Measurements from ENCODE around the gene AHRR. TPM values are rescaled to one million over a fixed set of nuclear protein-coding genes. Genes with fewer than 3 reads are reported as not detected.
"Not testable (repeated sequence)": the region's sequence is repeated elsewhere in the genome, so short reads cannot be mapped to it uniquely, and the experiment has no call there.

AHRR gene
- total RNA-seq, 1 donor from 2014 or later: not detected

DNA sequence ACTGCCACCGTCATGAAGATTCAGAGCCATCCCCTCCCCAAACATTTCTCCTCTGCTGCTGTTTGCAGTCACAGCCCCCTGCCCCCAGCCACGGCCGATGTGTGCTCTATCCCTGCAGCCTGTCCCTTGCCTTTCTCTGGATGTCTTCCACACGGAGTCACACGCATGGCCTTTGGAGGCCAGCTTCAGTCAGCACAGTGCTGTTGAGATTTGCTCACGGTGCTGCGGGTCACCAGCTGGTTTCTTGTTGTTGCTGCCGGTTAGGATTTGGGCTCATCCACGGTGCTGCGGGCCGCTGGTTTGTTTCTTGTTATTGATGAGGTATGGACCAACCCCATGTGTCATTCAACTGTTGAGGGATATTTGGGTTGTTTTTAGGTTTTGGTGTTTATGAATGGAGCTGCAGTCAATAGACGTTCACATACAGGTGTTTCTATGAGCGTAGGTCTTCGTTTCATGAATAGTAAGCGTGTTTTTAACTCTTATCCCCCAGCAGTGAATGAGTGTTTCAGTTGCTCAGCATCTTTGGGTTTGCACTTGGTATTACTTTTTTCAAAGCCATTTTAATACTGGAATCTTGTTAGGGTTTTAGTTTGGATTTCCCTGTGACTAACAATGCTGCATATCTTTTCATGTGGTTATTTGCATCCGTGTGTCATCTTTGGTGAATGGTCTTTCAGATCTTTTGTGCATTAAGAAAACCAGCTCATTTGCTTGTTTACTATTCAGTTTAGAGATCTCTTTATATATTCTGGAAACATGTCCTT is 57.6 kb downstream of the AHRR start:
- no peaks in the 10 kb centered on the region for H3K36me3 ChIP-seq
- DNase-seq (ENCODE audit: low spot score in 2 of 2): peak in 1 of 2 donors; percentile 45
- no peaks in the 10 kb centered on the region for H3K27me3 ChIP-seq
- H3K27ac ChIP-seq: no peak overlapping the region
- no peaks in the 10 kb centered on the region for H3K4me1 ChIP-seq
- H3K4me3 ChIP-seq: no peak overlapping the region
- intact Hi-C loops (cut with DNase I): no loop called here
- H3K9me3 ChIP-seq: no peaks in the 10 kb centered on the region
- TF ChIP-seq, protein P1, sequence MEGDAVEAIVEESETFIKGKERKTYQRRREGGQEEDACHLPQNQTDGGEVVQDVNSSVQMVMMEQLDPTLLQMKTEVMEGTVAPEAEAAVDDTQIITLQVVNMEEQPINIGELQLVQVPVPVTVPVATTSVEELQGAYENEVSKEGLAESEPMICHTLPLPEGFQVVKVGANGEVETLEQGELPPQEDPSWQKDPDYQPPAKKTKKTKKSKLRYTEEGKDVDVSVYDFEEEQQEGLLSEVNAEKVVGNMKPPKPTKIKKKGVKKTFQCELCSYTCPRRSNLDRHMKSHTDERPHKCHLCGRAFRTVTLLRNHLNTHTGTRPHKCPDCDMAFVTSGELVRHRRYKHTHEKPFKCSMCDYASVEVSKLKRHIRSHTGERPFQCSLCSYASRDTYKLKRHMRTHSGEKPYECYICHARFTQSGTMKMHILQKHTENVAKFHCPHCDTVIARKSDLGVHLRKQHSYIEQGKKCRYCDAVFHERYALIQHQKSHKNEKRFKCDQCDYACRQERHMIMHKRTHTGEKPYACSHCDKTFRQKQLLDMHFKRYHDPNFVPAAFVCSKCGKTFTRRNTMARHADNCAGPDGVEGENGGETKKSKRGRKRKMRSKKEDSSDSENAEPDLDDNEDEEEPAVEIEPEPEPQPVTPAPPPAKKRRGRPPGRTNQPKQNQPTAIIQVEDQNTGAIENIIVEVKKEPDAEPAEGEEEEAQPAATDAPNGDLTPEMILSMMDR (IDR thresholded peaks at IDR 0.05): no peak

DNA sequence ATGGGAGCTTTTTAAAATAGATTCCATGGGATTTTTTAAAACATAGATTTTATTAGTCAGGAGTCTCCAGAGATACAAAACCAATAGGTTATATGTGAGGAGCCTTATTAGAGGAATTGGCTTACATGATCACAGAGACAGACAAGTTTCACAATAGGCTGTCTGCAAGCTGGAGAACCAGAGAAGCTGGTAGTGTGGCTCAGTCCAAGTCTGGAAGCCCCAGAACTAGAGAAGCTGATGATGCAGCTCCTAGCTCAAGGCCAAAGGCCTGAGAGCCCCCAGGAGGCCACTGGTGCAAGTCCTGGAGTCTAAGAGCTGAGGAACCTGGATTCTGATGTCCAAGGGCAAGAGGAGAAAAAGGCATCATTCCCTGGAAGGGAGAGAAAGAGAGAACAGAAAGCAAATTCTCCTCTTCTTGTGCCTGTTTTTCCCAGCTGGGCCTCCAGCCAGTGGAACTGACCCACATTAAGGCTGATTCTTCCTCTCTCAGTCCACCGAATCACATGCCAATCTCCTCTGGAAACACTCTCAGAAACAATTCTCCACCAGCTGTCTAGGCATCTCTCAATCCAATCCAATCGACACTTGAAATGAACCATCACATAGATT is 59.3 kb downstream of the AHRR start:
- DNase-seq (ENCODE audit: low spot score in 2 of 2): no peak
- no peaks in the 10 kb centered on the region for H3K36me3 ChIP-seq
- H3K27me3 ChIP-seq: no peaks in the 10 kb centered on the region
- H3K4me3 ChIP-seq: no peak overlapping the region
- no peaks in the 10 kb centered on the region for H3K4me1 ChIP-seq
- TF ChIP-seq, protein P1 (IDR thresholded peaks at IDR 0.05): no peak
- intact Hi-C loops (cut with DNase I): no loop called here
- no peak overlapping the region for H3K27ac ChIP-seq
- H3K9me3 ChIP-seq: peaks cover 0 to 5% of the 10 kb centered on the region in 2 donors

DNA sequence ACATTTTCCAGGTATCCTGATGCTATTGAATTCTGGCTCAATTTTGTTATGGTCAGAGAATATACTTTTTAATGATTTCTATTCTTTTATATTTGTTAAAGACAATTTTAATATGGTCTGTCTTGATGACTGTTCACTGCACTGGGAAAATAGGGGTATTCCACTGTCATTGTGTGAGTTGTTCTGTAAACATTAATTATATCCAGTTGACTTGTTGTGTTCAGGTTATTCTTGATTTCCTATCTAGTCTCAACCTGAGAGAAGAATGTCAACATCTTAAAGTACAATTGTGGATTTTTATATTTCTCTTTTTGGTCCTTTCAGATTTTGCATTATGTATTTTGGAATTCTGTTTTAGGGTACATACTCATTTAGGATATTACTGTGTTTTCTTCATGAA is 61.6 kb downstream of the AHRR start:
- no peaks in the 10 kb centered on the region for H3K36me3 ChIP-seq
- peaks cover 0 to 5% of the 10 kb centered on the region in 2 donors for H3K9me3 ChIP-seq
- DNase-seq (ENCODE audit: low spot score in 2 of 2): no peak
- no peaks in the 10 kb centered on the region for H3K27me3 ChIP-seq
- H3K4me1 ChIP-seq: no peaks in the 10 kb centered on the region
- no peak overlapping the region for H3K4me3 ChIP-seq
- no peak overlapping the region for H3K27ac ChIP-seq
- TF ChIP-seq, protein P1 (IDR thresholded peaks at IDR 0.05): no peak
- intact Hi-C loops (cut with DNase I): no loop called here

DNA sequence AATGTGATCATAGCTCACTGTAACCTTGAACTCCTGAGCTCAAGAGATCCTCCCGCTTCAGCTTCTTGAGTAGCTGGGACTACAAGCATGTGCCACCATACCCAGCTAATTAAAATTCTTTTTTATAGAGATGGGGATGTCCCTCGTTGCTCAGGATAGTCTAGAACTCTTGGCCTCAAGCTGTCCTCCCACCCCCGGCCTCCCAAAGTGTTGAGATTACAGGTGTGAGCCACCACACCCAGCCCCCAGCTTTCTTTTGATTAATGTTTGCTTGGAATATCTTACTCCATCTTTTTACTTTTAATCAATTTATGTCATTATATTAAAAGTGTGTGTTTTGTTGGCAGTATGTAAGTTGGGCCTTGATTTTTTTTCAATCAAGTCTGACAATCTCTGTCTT is 62.1 kb downstream of the AHRR start:
- Histone ChIP-seq H3K9me3 (peaks cover 0 to 5% of the 10 kb centered on the region in 2 donors), H3K4me3 (no peak overlapping the region), H3K36me3 (no peaks in the 10 kb centered on the region), H3K27ac (no peak overlapping the region), H3K27me3 (no peaks in the 10 kb centered on the region), H3K4me1 (no peaks in the 10 kb centered on the region)
- intact Hi-C loops (cut with DNase I): no loop called here
- DNase-seq (ENCODE audit: low spot score in 2 of 2): no peak
- TF ChIP-seq, protein P1 (IDR thresholded peaks at IDR 0.05): no peak

DNA sequence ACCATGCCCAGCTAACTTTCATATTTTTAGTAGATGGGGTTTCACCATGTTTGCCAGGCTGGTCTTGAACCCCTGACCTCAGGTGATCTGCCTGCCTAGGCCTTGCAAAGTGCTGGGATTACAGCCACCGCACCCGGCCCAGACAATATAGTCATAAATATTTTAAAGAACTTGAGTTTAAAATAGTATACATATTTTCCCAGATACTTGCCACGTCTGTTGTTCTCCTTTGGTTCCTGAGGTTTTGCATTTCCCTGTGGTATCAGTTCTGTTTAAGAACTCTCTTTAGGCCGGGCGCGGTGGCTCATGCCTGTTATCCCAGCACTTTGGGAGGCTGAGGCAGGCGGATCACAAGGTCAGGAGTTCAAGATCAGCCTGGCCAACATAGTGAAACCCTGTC is 63.1 kb downstream of the AHRR start:
- H3K27me3 ChIP-seq; H3K36me3 ChIP-seq; H3K27ac ChIP-seq; H3K4me3 ChIP-seq; intact Hi-C loops (cut with DNase I); H3K4me1 ChIP-seq; H3K9me3 ChIP-seq: not testable (repeated sequence)
- DNase-seq (ENCODE audit: low spot score in 2 of 2): peak in 1 of 2 donors; percentile 31

DNA sequence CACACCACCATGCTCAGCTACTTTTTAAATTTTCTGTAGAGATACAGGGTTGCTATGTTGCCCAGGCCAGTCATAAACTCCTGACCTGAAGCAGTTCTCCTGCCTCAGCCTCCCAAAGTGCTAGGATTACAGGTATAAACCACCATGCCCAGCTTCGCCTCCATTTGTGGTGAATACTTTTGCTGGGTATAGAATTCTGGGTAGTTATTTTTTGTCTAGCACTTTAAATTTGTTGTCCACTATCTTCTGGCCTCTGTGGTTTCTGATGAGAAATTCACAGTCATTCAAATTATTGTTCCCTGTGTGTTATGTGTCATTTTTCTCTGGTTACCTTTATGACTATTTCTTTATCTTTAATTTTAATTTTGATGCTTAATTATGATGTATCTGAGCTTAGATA is 63.8 kb downstream of the AHRR start:
- no peak for DNase-seq (ENCODE audit: low spot score in 2 of 2)

More for the DNA sequence above, 63.8 kb downstream of the AHRR start:
- peaks cover 0 to 5% of the 10 kb centered on the region in 2 donors for H3K9me3 ChIP-seq
- TF ChIP-seq, protein P1 (IDR thresholded peaks at IDR 0.05): no peak
- no peaks in the 10 kb centered on the region for H3K4me1 ChIP-seq
- intact Hi-C loops (cut with DNase I): no loop called here
- H3K27me3 ChIP-seq: no peaks in the 10 kb centered on the region
- H3K36me3 ChIP-seq: no peaks in the 10 kb centered on the region
- no peak overlapping the region for H3K4me3 ChIP-seq
- H3K27ac ChIP-seq: no peak overlapping the region

Data from ascending aorta (tissue), 2 donors.